Measurements from ENCODE around the gene LAMC2. TPM values are rescaled to one million over a fixed set of nuclear protein-coding genes. Genes with fewer than 3 reads are reported as not detected.

Gene LAMC2
- polyA plus RNA-seq, 1 donor: 33.4 TPM

DNA sequence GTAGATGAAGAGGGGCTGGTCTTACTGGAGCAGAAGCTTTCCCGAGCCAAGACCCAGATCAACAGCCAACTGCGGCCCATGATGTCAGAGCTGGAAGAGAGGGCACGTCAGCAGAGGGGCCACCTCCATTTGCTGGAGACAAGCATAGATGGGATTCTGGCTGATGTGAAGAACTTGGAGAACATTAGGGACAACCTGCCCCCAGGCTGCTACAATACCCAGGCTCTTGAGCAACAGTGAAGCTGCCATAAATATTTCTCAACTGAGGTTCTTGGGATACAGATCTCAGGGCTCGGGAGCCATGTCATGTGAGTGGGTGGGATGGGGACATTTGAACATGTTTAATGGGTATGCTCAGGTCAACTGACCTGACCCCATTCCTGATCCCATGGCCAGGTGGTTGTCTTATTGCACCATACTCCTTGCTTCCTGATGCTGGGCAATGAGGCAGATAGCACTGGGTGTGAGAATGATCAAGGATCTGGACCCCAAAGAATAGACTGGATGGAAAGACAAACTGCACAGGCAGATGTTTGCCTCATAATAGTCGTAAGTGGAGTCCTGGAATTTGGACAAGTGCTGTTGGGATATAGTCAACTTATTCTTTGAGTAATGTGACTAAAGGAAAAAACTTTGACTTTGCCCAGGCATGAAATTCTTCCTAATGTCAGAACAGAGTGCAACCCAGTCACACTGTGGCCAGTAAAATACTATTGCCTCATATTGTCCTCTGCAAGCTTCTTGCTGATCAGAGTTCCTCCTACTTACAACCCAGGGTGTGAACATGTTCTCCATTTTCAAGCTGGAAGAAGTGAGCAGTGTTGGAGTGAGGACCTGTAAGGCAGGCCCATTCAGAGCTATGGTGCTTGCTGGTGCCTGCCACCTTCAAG, 57.3 kb downstream of the LAMC2 start:
- Histone ChIP-seq H3K9me3 (ENCODE audit: control insufficient read depth, low read depth, low read length) (no peaks in the 10 kb centered on the region), H3K27ac (ENCODE audit: low read length) (peak overlapping the region; percentile 86), H3K4me1 (ENCODE audit: control insufficient read depth, insufficient read depth, low read length) (peaks cover 36% of the 10 kb centered on the region), H3K36me3 (ENCODE audit: control insufficient read depth, insufficient read depth, low read length) (peaks cover 15% of the 10 kb centered on the region), H3K4me3 (ENCODE audit: low read length) (no peak overlapping the region), H3K27me3 (ENCODE audit: control insufficient read depth, insufficient read depth, low read length) (no peaks in the 10 kb centered on the region)
- no CpG with 5 or more reads among the region's 5 CpGs for WGBS (ENCODE audit: insufficient coverage, low lambda C conversion rate)
- DNase-seq: peak; percentile 75 to 85

GRCh38 chr1:183244466-183244865, 58.4 kb downstream of the LAMC2 start:
- Histone ChIP-seq H3K27me3 (ENCODE audit: control insufficient read depth, insufficient read depth, low read length) (no peaks in the 10 kb centered on the region), H3K4me3 (ENCODE audit: low read length) (no peak overlapping the region), H3K27ac (ENCODE audit: low read length) (peak overlapping the region; percentile 86), H3K9me3 (ENCODE audit: control insufficient read depth, low read depth, low read length) (no peaks in the 10 kb centered on the region), H3K4me1 (ENCODE audit: control insufficient read depth, insufficient read depth, low read length) (peaks cover 36% of the 10 kb centered on the region), H3K36me3 (ENCODE audit: control insufficient read depth, insufficient read depth, low read length) (peaks cover 5% of the 10 kb centered on the region)
- DNase-seq: peak in 1 of 2 donors; percentile 28
- no CpG with 5 or more reads among the region's 1 CpG for WGBS (ENCODE audit: insufficient coverage, low lambda C conversion rate)

DNA sequence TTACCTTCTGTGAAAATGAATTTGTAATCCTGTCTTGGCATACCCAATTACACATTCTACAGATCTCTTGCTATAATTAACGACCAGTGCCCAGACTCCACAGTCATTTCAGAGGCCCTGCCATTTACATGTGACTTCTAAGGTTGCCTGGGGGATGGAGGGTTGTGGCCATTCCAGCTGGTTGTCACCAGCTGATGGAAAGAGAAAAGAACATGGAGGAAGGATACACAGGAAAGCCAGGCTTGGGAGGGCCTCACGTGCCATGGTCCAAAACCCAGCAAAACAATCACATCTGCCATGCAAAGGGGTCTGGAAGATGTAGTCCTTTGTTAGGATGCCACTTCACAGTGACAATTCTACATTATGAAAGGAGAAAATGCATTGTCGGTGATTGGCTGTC, 59.3 kb downstream of the LAMC2 start:
- DNase-seq: no peak
- H3K27me3 ChIP-seq (ENCODE audit: control insufficient read depth, insufficient read depth, low read length): no peaks in the 10 kb centered on the region
- H3K4me1 ChIP-seq (ENCODE audit: control insufficient read depth, insufficient read depth, low read length): peaks cover 36% of the 10 kb centered on the region
- no peak overlapping the region for H3K4me3 ChIP-seq (ENCODE audit: low read length)
- 100% methylated on average over 1 of the region's 3 CpGs for WGBS (ENCODE audit: insufficient coverage, low lambda C conversion rate)
- no peaks in the 10 kb centered on the region for H3K9me3 ChIP-seq (ENCODE audit: control insufficient read depth, low read depth, low read length)
- H3K36me3 ChIP-seq (ENCODE audit: control insufficient read depth, insufficient read depth, low read length): no peaks in the 10 kb centered on the region
- no peak overlapping the region for H3K27ac ChIP-seq (ENCODE audit: low read length)

DNA sequence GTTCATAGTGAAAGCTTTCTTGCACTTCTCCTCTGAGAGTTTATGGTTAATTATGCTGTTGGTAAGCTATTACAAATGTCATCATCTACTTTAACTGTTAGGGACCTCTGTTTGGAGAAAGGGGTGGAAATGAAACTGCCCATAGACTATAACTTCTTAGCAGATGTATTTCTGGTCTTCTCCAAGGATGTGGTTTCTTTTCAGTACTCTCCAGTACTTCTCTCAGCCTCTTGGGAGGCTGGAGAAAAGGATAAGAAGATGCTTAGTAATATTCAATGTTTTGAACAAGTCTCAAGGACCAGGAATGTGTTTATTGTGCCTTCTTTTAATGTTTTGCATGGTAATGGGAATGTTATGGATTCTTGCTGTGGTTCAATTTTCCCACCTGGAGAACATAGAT, 60.4 kb downstream of the LAMC2 start:
- no peaks in the 10 kb centered on the region for H3K36me3 ChIP-seq (ENCODE audit: control insufficient read depth, insufficient read depth, low read length)
- H3K4me3 ChIP-seq (ENCODE audit: low read length): no peak overlapping the region
- no peaks in the 10 kb centered on the region for H3K9me3 ChIP-seq (ENCODE audit: control insufficient read depth, low read depth, low read length)
- H3K27me3 ChIP-seq (ENCODE audit: control insufficient read depth, insufficient read depth, low read length): no peaks in the 10 kb centered on the region
- no peak for DNase-seq
- no peak overlapping the region for H3K27ac ChIP-seq (ENCODE audit: low read length)
- peaks cover 32% of the 10 kb centered on the region for H3K4me1 ChIP-seq (ENCODE audit: control insufficient read depth, insufficient read depth, low read length)

DNA sequence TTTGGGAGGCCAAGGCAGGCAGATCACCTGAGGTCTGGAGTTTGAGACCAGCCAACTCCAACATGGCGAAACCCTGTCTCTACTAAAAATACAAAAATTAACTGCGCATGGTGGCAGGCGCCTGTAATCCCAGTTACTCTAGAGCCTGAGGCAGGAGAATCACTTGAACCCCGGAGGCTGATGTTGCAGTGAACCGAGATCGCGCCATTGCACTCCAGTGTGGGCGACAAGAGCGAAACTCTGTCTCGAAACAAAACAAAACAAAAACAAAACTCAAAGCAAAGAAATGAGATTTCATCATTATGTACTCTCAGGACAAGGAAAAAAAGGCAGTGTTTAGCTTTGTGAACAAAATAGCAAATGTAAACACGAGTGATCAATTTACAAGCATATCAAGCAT, 61.0 kb downstream of the LAMC2 start:
- no peaks in the 10 kb centered on the region for H3K27me3 ChIP-seq (ENCODE audit: control insufficient read depth, insufficient read depth, low read length)
- no peak for DNase-seq
- peaks cover 26% of the 10 kb centered on the region for H3K4me1 ChIP-seq (ENCODE audit: control insufficient read depth, insufficient read depth, low read length)
- no peaks in the 10 kb centered on the region for H3K9me3 ChIP-seq (ENCODE audit: control insufficient read depth, low read depth, low read length)
- no peak overlapping the region for H3K4me3 ChIP-seq (ENCODE audit: low read length)
- no peak overlapping the region for H3K27ac ChIP-seq (ENCODE audit: low read length)
- H3K36me3 ChIP-seq (ENCODE audit: control insufficient read depth, insufficient read depth, low read length): no peaks in the 10 kb centered on the region
- WGBS (ENCODE audit: insufficient coverage, low lambda C conversion rate): 100% methylated on average over 1 of the region's 11 CpGs

DNA sequence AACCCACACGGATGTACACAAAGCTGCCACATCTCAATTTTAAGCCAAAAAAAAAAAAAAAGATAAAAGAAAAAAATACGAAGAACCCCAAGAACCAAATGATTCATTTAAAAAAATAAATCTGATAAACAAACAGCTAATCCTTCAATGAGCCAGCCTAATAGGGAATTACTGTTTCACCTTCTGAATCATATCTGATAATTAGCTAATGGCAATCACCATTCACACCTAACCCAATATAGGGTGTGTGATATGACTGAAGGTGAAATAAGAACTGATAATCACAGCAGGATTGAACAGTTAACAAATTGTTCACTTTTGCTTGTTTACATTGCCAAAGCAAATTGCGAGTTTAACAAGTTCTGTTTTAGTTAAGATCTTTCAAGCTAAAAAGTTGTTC, 61.4 kb downstream of the LAMC2 start:
- H3K4me1 ChIP-seq (ENCODE audit: control insufficient read depth, insufficient read depth, low read length): peaks cover 22% of the 10 kb centered on the region
- H3K36me3 ChIP-seq (ENCODE audit: control insufficient read depth, insufficient read depth, low read length): no peaks in the 10 kb centered on the region

GRCh38 chr1:183247931-183248330, 61.9 kb downstream of the LAMC2 start:
- H3K4me3 ChIP-seq (ENCODE audit: low read length): no peak overlapping the region
- peaks cover 17% of the 10 kb centered on the region for H3K4me1 ChIP-seq (ENCODE audit: control insufficient read depth, insufficient read depth, low read length)
- 100% methylated on average over 1 of the region's 1 CpG for WGBS (ENCODE audit: insufficient coverage, low lambda C conversion rate)
- no peak overlapping the region for H3K27ac ChIP-seq (ENCODE audit: low read length)
- no peaks in the 10 kb centered on the region for H3K9me3 ChIP-seq (ENCODE audit: control insufficient read depth, low read depth, low read length)
- DNase-seq: no peak
- no peaks in the 10 kb centered on the region for H3K36me3 ChIP-seq (ENCODE audit: control insufficient read depth, insufficient read depth, low read length)
- no peaks in the 10 kb centered on the region for H3K27me3 ChIP-seq (ENCODE audit: control insufficient read depth, insufficient read depth, low read length)

More for the DNA sequence above, 61.4 kb downstream of the LAMC2 start:
- no peak for DNase-seq
- no peaks in the 10 kb centered on the region for H3K27me3 ChIP-seq (ENCODE audit: control insufficient read depth, insufficient read depth, low read length)
- H3K4me3 ChIP-seq (ENCODE audit: low read length): no peak overlapping the region
- no peak overlapping the region for H3K27ac ChIP-seq (ENCODE audit: low read length)
- WGBS (ENCODE audit: insufficient coverage, low lambda C conversion rate): 81% methylated on average over 2 of the region's 3 CpGs
- no peaks in the 10 kb centered on the region for H3K9me3 ChIP-seq (ENCODE audit: control insufficient read depth, low read depth, low read length)

- DNase-seq: no peak
- Histone ChIP-seq H3K27ac (ENCODE audit: low read length) (no peak overlapping the region), H3K4me3 (ENCODE audit: low read length) (no peak overlapping the region), H3K36me3 (ENCODE audit: control insufficient read depth, insufficient read depth, low read length) (no peaks in the 10 kb centered on the region), H3K27me3 (ENCODE audit: control insufficient read depth, insufficient read depth, low read length) (no peaks in the 10 kb centered on the region), H3K4me1 (ENCODE audit: control insufficient read depth, insufficient read depth, low read length) (peaks cover 8% of the 10 kb centered on the region), H3K9me3 (ENCODE audit: control insufficient read depth, low read depth, low read length) (no peaks in the 10 kb centered on the region)
- no CpG with 5 or more reads among the region's 4 CpGs for WGBS (ENCODE audit: insufficient coverage, low lambda C conversion rate)
Measured at GRCh38 chr1:183248989-183249691, 63.1 kb downstream of the LAMC2 start.

GRCh38 chr1:183249941-183250452, 63.9 kb downstream of the LAMC2 start:
- Histone ChIP-seq H3K9me3 (ENCODE audit: control insufficient read depth, low read depth, low read length) (no peaks in the 10 kb centered on the region), H3K27me3 (ENCODE audit: control insufficient read depth, insufficient read depth, low read length) (no peaks in the 10 kb centered on the region), H3K27ac (ENCODE audit: low read length) (no peak overlapping the region), H3K36me3 (ENCODE audit: control insufficient read depth, insufficient read depth, low read length) (no peaks in the 10 kb centered on the region), H3K4me1 (ENCODE audit: control insufficient read depth, insufficient read depth, low read length) (no peaks in the 10 kb centered on the region), H3K4me3 (ENCODE audit: low read length) (no peak overlapping the region)
- no peak for DNase-seq
- no CpG with 5 or more reads among the region's 5 CpGs for WGBS (ENCODE audit: insufficient coverage, low lambda C conversion rate)

DNA sequence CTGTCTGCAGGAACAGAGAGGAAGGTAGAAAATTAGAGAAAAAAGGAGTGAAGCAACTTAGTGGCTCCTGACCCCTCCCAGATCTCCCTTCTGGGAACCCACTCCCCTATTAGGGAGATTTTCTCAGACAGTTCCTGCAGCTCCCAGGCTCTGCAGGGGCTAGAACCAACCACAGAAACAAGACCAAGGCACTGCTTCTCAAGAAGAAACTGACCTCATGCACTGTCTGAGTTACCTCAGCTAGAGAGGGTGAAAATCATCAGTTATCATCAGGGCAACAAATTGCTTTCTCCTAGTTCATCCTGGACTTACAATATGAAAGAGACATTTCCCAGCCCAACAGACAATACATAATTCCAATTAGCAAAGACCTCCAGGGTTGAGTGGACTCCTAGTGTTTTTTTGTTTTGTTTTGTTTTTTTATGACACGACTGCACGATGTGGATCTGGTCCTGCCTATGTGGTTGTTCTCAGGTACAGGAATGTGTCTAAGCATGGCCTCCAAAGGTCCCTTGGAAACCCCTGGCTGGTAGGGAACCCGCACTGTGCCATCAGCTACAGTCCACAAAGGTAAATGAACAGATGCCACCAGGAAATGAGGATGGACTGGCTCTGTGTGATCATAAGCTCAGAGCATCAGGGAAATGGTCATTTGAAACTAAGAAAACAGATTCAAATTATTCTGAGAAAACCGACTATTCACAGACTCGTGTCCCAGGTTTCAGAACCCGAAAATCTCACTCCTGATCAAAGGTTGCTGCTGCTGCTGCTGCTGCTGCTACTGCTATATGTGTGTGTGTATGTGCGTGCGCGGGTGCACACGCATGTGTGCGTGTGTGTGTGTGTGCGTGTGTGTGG, 65.3 kb downstream of the LAMC2 start:
- no peak overlapping the region for H3K27ac ChIP-seq (ENCODE audit: low read length)
- no peak for DNase-seq

More for the DNA sequence above, 65.3 kb downstream of the LAMC2 start:
- no peaks in the 10 kb centered on the region for H3K36me3 ChIP-seq (ENCODE audit: control insufficient read depth, insufficient read depth, low read length)
- H3K4me1 ChIP-seq (ENCODE audit: control insufficient read depth, insufficient read depth, low read length): no peaks in the 10 kb centered on the region
- no peak overlapping the region for H3K4me3 ChIP-seq (ENCODE audit: low read length)
- 100% methylated on average over 1 of the region's 12 CpGs for WGBS (ENCODE audit: insufficient coverage, low lambda C conversion rate)
- no peaks in the 10 kb centered on the region for H3K27me3 ChIP-seq (ENCODE audit: control insufficient read depth, insufficient read depth, low read length)
- H3K9me3 ChIP-seq (ENCODE audit: control insufficient read depth, low read depth, low read length): no peaks in the 10 kb centered on the region
